Upper lobe of left lung (tissue), 4 donors: ENCODE measurements around the gene SERPINH1.

Experiments used
- POLR2A ChIP-seq, 4 donors: fragments of 450-650 bp; IDR thresholded peaks; one replicate each; pipeline ENCODE4 v1.5.1; 2016 to 2017; ENCODE audit warnings: antibody characterized with exemption in 4 of 4, mild to moderate bottlenecking in 2 of 4
- TF ChIP-seq, protein P1 (sequence below), 6 experiments: fragments of 450-650 bp in 4 of 6; fragments of 200-600 bp in 2 of 6; sonication (generic) in 2 of 6; IDR thresholded peaks; one replicate each; pipeline ENCODE4 v1.5.1; 2016 to 2019; ENCODE audit warnings: antibody characterized with exemption in 6 of 6

DNA sequence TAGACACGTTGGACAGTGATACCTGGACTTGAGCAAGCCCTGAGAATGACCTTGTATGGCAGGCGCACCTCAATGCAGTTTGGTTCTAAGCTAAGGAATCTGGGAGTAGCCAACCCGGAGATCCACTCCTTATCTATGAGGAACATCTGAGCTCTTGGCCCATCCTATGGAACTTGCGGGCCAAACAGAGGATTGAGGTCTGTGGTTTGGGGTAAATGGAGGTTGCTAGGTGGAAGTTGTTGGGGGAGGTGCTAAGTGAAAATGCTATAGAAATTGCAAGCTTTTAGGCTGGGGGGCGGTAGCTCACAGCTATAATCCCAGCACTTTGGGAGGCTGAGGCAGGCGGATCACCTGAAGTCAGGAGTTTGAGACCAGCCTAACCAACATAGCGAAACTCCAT is 45.2 kb upstream of the SERPINH1 start:
- TF ChIP-seq POLR2A (IDR thresholded peaks at IDR 0.05) = no peak
- TF ChIP-seq, protein P1, sequence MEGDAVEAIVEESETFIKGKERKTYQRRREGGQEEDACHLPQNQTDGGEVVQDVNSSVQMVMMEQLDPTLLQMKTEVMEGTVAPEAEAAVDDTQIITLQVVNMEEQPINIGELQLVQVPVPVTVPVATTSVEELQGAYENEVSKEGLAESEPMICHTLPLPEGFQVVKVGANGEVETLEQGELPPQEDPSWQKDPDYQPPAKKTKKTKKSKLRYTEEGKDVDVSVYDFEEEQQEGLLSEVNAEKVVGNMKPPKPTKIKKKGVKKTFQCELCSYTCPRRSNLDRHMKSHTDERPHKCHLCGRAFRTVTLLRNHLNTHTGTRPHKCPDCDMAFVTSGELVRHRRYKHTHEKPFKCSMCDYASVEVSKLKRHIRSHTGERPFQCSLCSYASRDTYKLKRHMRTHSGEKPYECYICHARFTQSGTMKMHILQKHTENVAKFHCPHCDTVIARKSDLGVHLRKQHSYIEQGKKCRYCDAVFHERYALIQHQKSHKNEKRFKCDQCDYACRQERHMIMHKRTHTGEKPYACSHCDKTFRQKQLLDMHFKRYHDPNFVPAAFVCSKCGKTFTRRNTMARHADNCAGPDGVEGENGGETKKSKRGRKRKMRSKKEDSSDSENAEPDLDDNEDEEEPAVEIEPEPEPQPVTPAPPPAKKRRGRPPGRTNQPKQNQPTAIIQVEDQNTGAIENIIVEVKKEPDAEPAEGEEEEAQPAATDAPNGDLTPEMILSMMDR (IDR thresholded peaks at IDR 0.05) = no peak
